NCI-H2029 (cell line): ENCODE measurements around the gene TEAD1.
"Not testable (repeated sequence)": the region's sequence is repeated elsewhere in the genome, so short reads cannot be mapped to it uniquely, and the experiment has no call there.

Experiments used
- DNase-seq: peaks from one replicate; lab custom pipeline; 2025; lab: John Stamatoyannopoulos, UW

TEAD1 gene

GRCh38 chr11:12737024-12737423, 62.8 kb downstream of the TEAD1 start:
- no peak for DNase-seq

GRCh38 chr11:12741671-12742216, 67.5 kb downstream of the TEAD1 start:
- no peak for DNase-seq

GRCh38 chr11:12743834-12744449, 69.7 kb downstream of the TEAD1 start:
- DNase-seq, result no peak

GRCh38 chr11:12744826-12745502, 70.7 kb downstream of the TEAD1 start:
- no peak for DNase-seq

GRCh38 chr11:12745787-12746186, 71.6 kb downstream of the TEAD1 start:
- DNase-seq, result no peak

- DNase-seq, result peak; percentile 92
These were observed 72.4 kb downstream of the TEAD1 start for GRCh38 chr11:12746593-12747097.

- DNase-seq, result no peak
These were observed 74.3 kb downstream of the TEAD1 start for GRCh38 chr11:12748561-12748960.

- no peak for DNase-seq
These were observed 75.2 kb downstream of the TEAD1 start for GRCh38 chr11:12749442-12749841.

GRCh38 chr11:12750181-12750580, 76.0 kb downstream of the TEAD1 start:
- DNase-seq, result no peak

- no peak for DNase-seq
These were observed 78.8 kb downstream of the TEAD1 start for GRCh38 chr11:12752868-12753524.

- no peak for DNase-seq
These were observed 79.8 kb downstream of the TEAD1 start for GRCh38 chr11:12754021-12754420.

GRCh38 chr11:12754582-12755234, 80.5 kb downstream of the TEAD1 start:
- DNase-seq, result peak; percentile 59

- DNase-seq, result peak; percentile 45
These were observed 81.6 kb downstream of the TEAD1 start for GRCh38 chr11:12755510-12756453.

- no peak for DNase-seq
These were observed 82.2 kb downstream of the TEAD1 start for GRCh38 chr11:12756454-12756806.

GRCh38 chr11:12756867-12757266, 82.6 kb downstream of the TEAD1 start:
- DNase-seq, result no peak

GRCh38 chr11:12757416-12757815, 83.2 kb downstream of the TEAD1 start:
- DNase-seq, result no peak

GRCh38 chr11:12758117-12758516, 83.9 kb downstream of the TEAD1 start:
- DNase-seq, result not testable (repeated sequence)

- DNase-seq, result no peak
These were observed 86.8 kb downstream of the TEAD1 start for GRCh38 chr11:12761029-12761428.

- DNase-seq, result no peak
These were observed 88.1 kb downstream of the TEAD1 start for GRCh38 chr11:12762278-12762677.

- peak; percentile 75 for DNase-seq
These were observed 88.6 kb downstream of the TEAD1 start for GRCh38 chr11:12762696-12763324.
